ENCODE data around the gene JAG1. TPM values are rescaled to one million over a fixed set of nuclear protein-coding genes. Genes with fewer than 3 reads are reported as not detected.
A peak's percentile ranks its signal among the peaks of the same experiment; 100 is the strongest.

The JAG1 gene
- total RNA-seq, 1 experiment from 2014 or later = 8.3 TPM

- Histone ChIP-seq H3K4me1 (ENCODE audit: low read length) (peaks cover 12% of the 10 kb centered on the region), H3K4me2 (ENCODE audit: low read depth, low read length, poor library complexity, severe bottlenecking) (no peak overlapping the region), H3K9me3 (ENCODE audit: low read length) (no peaks in the 10 kb centered on the region), H4K20me1 (ENCODE audit: insufficient read depth, low read depth, low read length) (no peaks in the 10 kb centered on the region), H3K36me3 (ENCODE audit: insufficient read depth, low read length) (no peaks in the 10 kb centered on the region), H3K9me2 (replicated peaks; ENCODE audit: insufficient read depth, low read length) (no peaks in the 10 kb centered on the region), H3K79me2 (ENCODE audit: low read length) (no peaks in the 10 kb centered on the region), H3K4me3 (ENCODE audit: low read length) (no peak overlapping the region), H3K27me3 (ENCODE audit: low read length) (no peaks in the 10 kb centered on the region), H3K27ac (ENCODE audit: low read length) (no peak overlapping the region), H3K9ac (ENCODE audit: low read length) (no peak overlapping the region), H2AFZ (ENCODE audit: low read length) (no peak overlapping the region)
- no peak for DNase-seq
Observed at GRCh38 chr20:10639077-10639736, 34.6 kb downstream of the JAG1 start.

DNA sequence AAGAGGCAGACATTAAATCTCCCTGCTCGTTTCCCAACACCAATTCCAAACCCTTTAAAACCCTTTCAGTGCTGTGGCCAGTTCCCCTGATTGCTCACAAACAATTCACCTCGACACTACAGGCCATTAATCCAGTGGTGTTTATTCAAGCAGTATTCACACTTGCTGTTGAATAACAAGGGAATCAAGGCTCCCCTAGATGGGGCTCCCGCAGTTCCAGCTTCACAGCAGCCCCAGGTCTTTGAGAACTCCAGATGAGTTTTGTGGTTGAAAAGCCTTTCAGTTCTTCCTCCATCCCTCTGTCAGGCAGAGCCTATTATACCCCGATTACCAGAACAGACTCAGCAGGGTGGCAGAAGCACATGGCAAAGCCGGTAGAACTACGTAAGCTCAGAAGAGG, 36.2 kb downstream of the JAG1 start:
- Histone ChIP-seq H4K20me1 (ENCODE audit: insufficient read depth, low read depth, low read length) (no peaks in the 10 kb centered on the region), H3K4me3 (ENCODE audit: low read length) (no peak overlapping the region), H2AFZ (ENCODE audit: low read length) (no peak overlapping the region), H3K4me2 (ENCODE audit: low read depth, low read length, poor library complexity, severe bottlenecking) (no peak overlapping the region), H3K27me3 (ENCODE audit: low read length) (no peaks in the 10 kb centered on the region), H3K36me3 (ENCODE audit: insufficient read depth, low read length) (no peaks in the 10 kb centered on the region), H3K9me3 (ENCODE audit: low read length) (no peaks in the 10 kb centered on the region), H3K9ac (ENCODE audit: low read length) (no peak overlapping the region), H3K27ac (ENCODE audit: low read length) (no peak overlapping the region), H3K79me2 (ENCODE audit: low read length) (no peaks in the 10 kb centered on the region), H3K9me2 (replicated peaks; ENCODE audit: insufficient read depth, low read length) (no peaks in the 10 kb centered on the region), H3K4me1 (ENCODE audit: low read length) (peaks cover 28% of the 10 kb centered on the region)
- DNase-seq = no peak

- Histone ChIP-seq H2AFZ (ENCODE audit: low read length) (no peak overlapping the region), H3K4me3 (ENCODE audit: low read length) (no peak overlapping the region), H3K79me2 (ENCODE audit: low read length) (no peaks in the 10 kb centered on the region), H3K9me3 (ENCODE audit: low read length) (no peaks in the 10 kb centered on the region), H4K20me1 (ENCODE audit: insufficient read depth, low read depth, low read length) (no peaks in the 10 kb centered on the region), H3K27ac (ENCODE audit: low read length) (no peak overlapping the region), H3K4me2 (ENCODE audit: low read depth, low read length, poor library complexity, severe bottlenecking) (no peak overlapping the region), H3K36me3 (ENCODE audit: insufficient read depth, low read length) (no peaks in the 10 kb centered on the region), H3K9me2 (replicated peaks; ENCODE audit: insufficient read depth, low read length) (no peaks in the 10 kb centered on the region), H3K9ac (ENCODE audit: low read length) (no peak overlapping the region), H3K27me3 (ENCODE audit: low read length) (no peaks in the 10 kb centered on the region), H3K4me1 (ENCODE audit: low read length) (peaks cover 32% of the 10 kb centered on the region)
- DNase-seq = no peak
Observed at GRCh38 chr20:10637031-10637559, 36.7 kb downstream of the JAG1 start.

DNA sequence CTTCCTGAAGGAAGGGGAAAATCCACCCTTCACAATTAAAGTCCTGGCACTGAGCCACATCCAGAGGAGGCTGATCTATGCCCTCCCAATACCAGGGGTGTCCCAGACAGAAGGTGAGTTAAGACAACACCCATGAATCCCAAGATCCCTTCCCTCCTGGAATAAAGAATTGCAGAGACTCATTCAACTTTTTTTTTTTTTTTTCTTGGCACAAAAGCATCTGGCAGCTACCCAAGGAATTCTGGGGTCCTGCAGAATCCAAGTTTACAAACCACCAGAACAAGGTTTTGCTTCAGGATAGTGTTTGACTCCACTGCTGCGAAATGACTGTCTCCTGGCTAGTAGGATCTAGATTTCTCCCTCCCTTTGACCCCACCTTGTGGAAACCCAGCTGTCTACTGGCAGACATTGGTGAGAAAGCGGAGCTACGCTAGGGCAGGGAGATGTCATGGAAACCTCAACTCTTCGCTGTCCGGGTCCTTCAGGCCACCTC, 37.4 kb downstream of the JAG1 start:
- no peaks in the 10 kb centered on the region for H3K36me3 ChIP-seq (ENCODE audit: insufficient read depth, low read length)
- no peak for DNase-seq
- no peak overlapping the region for H2AFZ ChIP-seq (ENCODE audit: low read length)
- no peaks in the 10 kb centered on the region for H3K79me2 ChIP-seq (ENCODE audit: low read length)
- no peak overlapping the region for H3K27ac ChIP-seq (ENCODE audit: low read length)
- no peaks in the 10 kb centered on the region for H3K9me3 ChIP-seq (ENCODE audit: low read length)
- H3K9ac ChIP-seq (ENCODE audit: low read length) = no peak overlapping the region
- no peaks in the 10 kb centered on the region for H3K9me2 ChIP-seq (replicated peaks; ENCODE audit: insufficient read depth, low read length)
- no peaks in the 10 kb centered on the region for H3K27me3 ChIP-seq (ENCODE audit: low read length)
- no peaks in the 10 kb centered on the region for H4K20me1 ChIP-seq (ENCODE audit: insufficient read depth, low read depth, low read length)
- H3K4me1 ChIP-seq (ENCODE audit: low read length) = peaks cover 32% of the 10 kb centered on the region
- no peak overlapping the region for H3K4me2 ChIP-seq (ENCODE audit: low read depth, low read length, poor library complexity, severe bottlenecking)
- no peak overlapping the region for H3K4me3 ChIP-seq (ENCODE audit: low read length)

- no peak overlapping the region for H3K4me2 ChIP-seq (ENCODE audit: low read depth, low read length, poor library complexity, severe bottlenecking)
- no peak overlapping the region for H2AFZ ChIP-seq (ENCODE audit: low read length)
- H3K36me3 ChIP-seq (ENCODE audit: insufficient read depth, low read length) = no peaks in the 10 kb centered on the region
- H3K4me1 ChIP-seq (ENCODE audit: low read length) = peaks cover 32% of the 10 kb centered on the region
- no peaks in the 10 kb centered on the region for H3K9me2 ChIP-seq (replicated peaks; ENCODE audit: insufficient read depth, low read length)
- H3K27me3 ChIP-seq (ENCODE audit: low read length) = no peaks in the 10 kb centered on the region
- no peaks in the 10 kb centered on the region for H3K79me2 ChIP-seq (ENCODE audit: low read length)
- no peak overlapping the region for H3K9ac ChIP-seq (ENCODE audit: low read length)
- no peaks in the 10 kb centered on the region for H4K20me1 ChIP-seq (ENCODE audit: insufficient read depth, low read depth, low read length)
- no peak overlapping the region for H3K4me3 ChIP-seq (ENCODE audit: low read length)
- H3K9me3 ChIP-seq (ENCODE audit: low read length) = no peaks in the 10 kb centered on the region
- no peak for DNase-seq
- H3K27ac ChIP-seq (ENCODE audit: low read length) = peak overlapping the region; percentile 87; the same call in 1 of the 2 replicates
Observed at GRCh38 chr20:10635476-10636208, 38.2 kb downstream of the JAG1 start.

GRCh38 chr20:10634683-10635411, 39.0 kb downstream of the JAG1 start:
- Histone ChIP-seq H3K79me2 (ENCODE audit: low read length) (no peaks in the 10 kb centered on the region), H3K9me3 (ENCODE audit: low read length) (no peaks in the 10 kb centered on the region), H3K4me2 (ENCODE audit: low read depth, low read length, poor library complexity, severe bottlenecking) (peak overlapping the region; percentile 68), H2AFZ (ENCODE audit: low read length) (no peak overlapping the region), H3K27me3 (ENCODE audit: low read length) (no peaks in the 10 kb centered on the region), H3K4me1 (ENCODE audit: low read length) (peaks cover 32% of the 10 kb centered on the region), H3K9ac (ENCODE audit: low read length) (peak overlapping the region; percentile 47), H4K20me1 (ENCODE audit: insufficient read depth, low read depth, low read length) (no peaks in the 10 kb centered on the region), H3K4me3 (ENCODE audit: low read length) (peak overlapping the region; percentile 22; the same call in 1 of the 2 replicates), H3K9me2 (replicated peaks; ENCODE audit: insufficient read depth, low read length) (no peaks in the 10 kb centered on the region), H3K36me3 (ENCODE audit: insufficient read depth, low read length) (no peaks in the 10 kb centered on the region), H3K27ac (ENCODE audit: low read length) (peak overlapping the region; percentile 87)
- no peak for DNase-seq

- H3K4me1 ChIP-seq (ENCODE audit: low read length) = peaks cover 32% of the 10 kb centered on the region
- peak; percentile 79 for DNase-seq
- H3K9me3 ChIP-seq (ENCODE audit: low read length) = no peaks in the 10 kb centered on the region
- H3K36me3 ChIP-seq (ENCODE audit: insufficient read depth, low read length) = no peaks in the 10 kb centered on the region
- H3K27ac ChIP-seq (ENCODE audit: low read length) = peak overlapping the region; percentile 87
- H3K4me3 ChIP-seq (ENCODE audit: low read length) = peak overlapping the region; percentile 22; the same call in 1 of the 2 replicates
- no peak overlapping the region for H2AFZ ChIP-seq (ENCODE audit: low read length)
- no peaks in the 10 kb centered on the region for H3K9me2 ChIP-seq (replicated peaks; ENCODE audit: insufficient read depth, low read length)
- peak overlapping the region; percentile 47 for H3K9ac ChIP-seq (ENCODE audit: low read length)
- no peaks in the 10 kb centered on the region for H3K79me2 ChIP-seq (ENCODE audit: low read length)
- no peaks in the 10 kb centered on the region for H4K20me1 ChIP-seq (ENCODE audit: insufficient read depth, low read depth, low read length)
- H3K27me3 ChIP-seq (ENCODE audit: low read length) = no peaks in the 10 kb centered on the region
- H3K4me2 ChIP-seq (ENCODE audit: low read depth, low read length, poor library complexity, severe bottlenecking) = peak overlapping the region; percentile 68
Observed at GRCh38 chr20:10634211-10634610, 39.6 kb downstream of the JAG1 start.

- peak overlapping the region; percentile 68 for H3K4me2 ChIP-seq (ENCODE audit: low read depth, low read length, poor library complexity, severe bottlenecking)
- no peaks in the 10 kb centered on the region for H4K20me1 ChIP-seq (ENCODE audit: insufficient read depth, low read depth, low read length)
- H2AFZ ChIP-seq (ENCODE audit: low read length) = no peak overlapping the region
Observed at GRCh38 chr20:10633718-10634117, 40.1 kb downstream of the JAG1 start.

More at GRCh38 chr20:10633718-10634117, 40.1 kb downstream of the JAG1 start:
- peak overlapping the region; percentile 22; the same call in 1 of the 2 replicates for H3K4me3 ChIP-seq (ENCODE audit: low read length)
- peak overlapping the region; percentile 47; the same call in 1 of the 2 replicates for H3K9ac ChIP-seq (ENCODE audit: low read length)
- H3K27me3 ChIP-seq (ENCODE audit: low read length) = no peaks in the 10 kb centered on the region
- H3K9me3 ChIP-seq (ENCODE audit: low read length) = no peaks in the 10 kb centered on the region
- H3K79me2 ChIP-seq (ENCODE audit: low read length) = no peaks in the 10 kb centered on the region
- peak overlapping the region; percentile 87 for H3K27ac ChIP-seq (ENCODE audit: low read length)
- H3K36me3 ChIP-seq (ENCODE audit: insufficient read depth, low read length) = no peaks in the 10 kb centered on the region
- peak; percentile 82 for DNase-seq
- peaks cover 32% of the 10 kb centered on the region for H3K4me1 ChIP-seq (ENCODE audit: low read length)
- H3K9me2 ChIP-seq (replicated peaks; ENCODE audit: insufficient read depth, low read length) = no peaks in the 10 kb centered on the region
